WERI-Rb-1 (cell line): ENCODE measurements around the gene ST3GAL6.

Experiments
- DNase-seq: peaks from one replicate; pipeline ENCODE4 v3.0.0-alpha.2; 2020
- H3K27ac ChIP-seq: fragments of 250-450 bp; sonication (Bioruptor Pico); 2 replicates; pipeline ENCODE4 v1.5.1; 2020; ENCODE audit warnings: mild to moderate bottlenecking, moderate library complexity
- H3K27me3 ChIP-seq: fragments of 250-450 bp; sonication (Bioruptor Pico); 2 replicates; pipeline ENCODE4 v1.5.1; 2021; ENCODE audit warnings: mild to moderate bottlenecking, low read depth, moderate library complexity; ENCODE audit not compliant: insufficient read depth, severe bottlenecking
- H3K36me3 ChIP-seq: fragments of 250-450 bp; sonication (Bioruptor Pico); 2 replicates; pipeline ENCODE4 v1.5.1; 2020; ENCODE audit warnings: mild to moderate bottlenecking, moderate library complexity
- H3K4me3 ChIP-seq: 2 replicates; pipeline ENCODE4 v1.5.1; 2011; ENCODE audit warnings: low read depth, mild to moderate bottlenecking, control low read depth, low read length
- H3K9me3 ChIP-seq: fragments of 250-450 bp; sonication (Bioruptor Pico); 2 replicates; pipeline ENCODE4 v1.5.1; 2021; ENCODE audit warnings: mild to moderate bottlenecking, moderate library complexity; ENCODE audit not compliant: severe bottlenecking
- CTCF ChIP-seq: IDR thresholded peaks from 2 replicates; pipeline ENCODE4 v1.5.1; 2011; ENCODE audit warnings: low read depth, mild to moderate bottlenecking, control low read depth, inconsistent platforms, low read length

The ST3GAL6 gene

GRCh38 chr3:98741121-98741716 is 21.9 kb upstream of the ST3GAL6 start:
- DNase-seq = no peak
- Histone ChIP-seq H3K27me3 (no peaks in the 10 kb centered on the region), H3K9me3 (no peaks in the 10 kb centered on the region), H3K4me3 (no peak overlapping the region), H3K36me3 (no peaks in the 10 kb centered on the region), H3K27ac (no peak overlapping the region)
- TF ChIP-seq CTCF = no peak

- no peaks in the 10 kb centered on the region for H3K27me3 ChIP-seq
- no peak for TF ChIP-seq CTCF
- H3K36me3 ChIP-seq = no peaks in the 10 kb centered on the region
- H3K4me3 ChIP-seq = no peak overlapping the region
- H3K9me3 ChIP-seq = no peaks in the 10 kb centered on the region
- no peak for DNase-seq
- no peak overlapping the region for H3K27ac ChIP-seq
Observed at GRCh38 chr3:98743071-98743470, 20.1 kb upstream of the ST3GAL6 start.

- TF ChIP-seq CTCF = no peak
- no peaks in the 10 kb centered on the region for H3K36me3 ChIP-seq
- H3K27ac ChIP-seq = no peak overlapping the region
- no peak for DNase-seq
- H3K27me3 ChIP-seq = no peaks in the 10 kb centered on the region
- no peak overlapping the region for H3K4me3 ChIP-seq
- H3K9me3 ChIP-seq = no peaks in the 10 kb centered on the region
Observed at GRCh38 chr3:98744283-98744682, 18.9 kb upstream of the ST3GAL6 start.

- H3K4me3 ChIP-seq = no peak overlapping the region
- H3K36me3 ChIP-seq = no peaks in the 10 kb centered on the region
- no peaks in the 10 kb centered on the region for H3K9me3 ChIP-seq
- no peak for TF ChIP-seq CTCF
- no peak overlapping the region for H3K27ac ChIP-seq
- H3K27me3 ChIP-seq = no peaks in the 10 kb centered on the region
- DNase-seq = no peak
Observed at GRCh38 chr3:98745718-98746117, 17.4 kb upstream of the ST3GAL6 start.

GRCh38 chr3:98746122-98746521 is 17.0 kb upstream of the ST3GAL6 start:
- DNase-seq = no peak
- no peaks in the 10 kb centered on the region for H3K9me3 ChIP-seq
- H3K27ac ChIP-seq = no peak overlapping the region
- no peak overlapping the region for H3K4me3 ChIP-seq
- no peaks in the 10 kb centered on the region for H3K27me3 ChIP-seq
- H3K36me3 ChIP-seq = no peaks in the 10 kb centered on the region
- no peak for TF ChIP-seq CTCF

- H3K36me3 ChIP-seq = no peaks in the 10 kb centered on the region
- TF ChIP-seq CTCF = no peak
- H3K27me3 ChIP-seq = no peaks in the 10 kb centered on the region
- H3K4me3 ChIP-seq = no peak overlapping the region
- no peak for DNase-seq
- H3K27ac ChIP-seq = no peak overlapping the region
- no peaks in the 10 kb centered on the region for H3K9me3 ChIP-seq
Observed at GRCh38 chr3:98746882-98747281, 16.3 kb upstream of the ST3GAL6 start.
